ENCODE results near the gene ZSCAN25. TPM values are rescaled to one million over a fixed set of nuclear protein-coding genes. Genes with fewer than 3 reads are reported as not detected.

ZSCAN25 gene
- total RNA-seq, 1 donor from 2014 or later = 22.9 TPM

- peaks cover 38% of the 10 kb centered on the region for H3K36me3 Mint-ChIP-seq
- no peak for TF ChIP-seq CTCF (conservative IDR thresholded peaks at IDR 0.05)
- no peak overlapping the region for H3K4me3 Mint-ChIP-seq
- no peaks in the 10 kb centered on the region for H3K9me3 Mint-ChIP-seq
- H3K4me1 Mint-ChIP-seq (ENCODE audit: unreplicated experiment) = no peaks in the 10 kb centered on the region
- H3K27ac Mint-ChIP-seq = no peak overlapping the region
- no peaks in the 10 kb centered on the region for H3K27me3 Mint-ChIP-seq
- DNase-seq (ENCODE audit: extremely low spot score, unreplicated experiment) = peak; percentile 61
Observed at GRCh38 chr7:99624484-99624883, 7.7 kb downstream of the ZSCAN25 start.

GRCh38 chr7:99625321-99625720 lies 8.6 kb downstream of the ZSCAN25 start:
- no peak overlapping the region for H3K27ac Mint-ChIP-seq
- peaks cover 38% of the 10 kb centered on the region for H3K36me3 Mint-ChIP-seq
- no peak for TF ChIP-seq CTCF (conservative IDR thresholded peaks at IDR 0.05)
- H3K4me3 Mint-ChIP-seq = no peak overlapping the region
- no peaks in the 10 kb centered on the region for H3K9me3 Mint-ChIP-seq
- H3K4me1 Mint-ChIP-seq (ENCODE audit: unreplicated experiment) = no peaks in the 10 kb centered on the region
- no peaks in the 10 kb centered on the region for H3K27me3 Mint-ChIP-seq
- DNase-seq (ENCODE audit: extremely low spot score, unreplicated experiment) = no peak

- peak; percentile 27 for DNase-seq (ENCODE audit: extremely low spot score, unreplicated experiment)
- no peaks in the 10 kb centered on the region for H3K4me1 Mint-ChIP-seq (ENCODE audit: unreplicated experiment)
- no peak for TF ChIP-seq CTCF (conservative IDR thresholded peaks at IDR 0.05)
- H3K27ac Mint-ChIP-seq = no peak overlapping the region
- no peaks in the 10 kb centered on the region for H3K27me3 Mint-ChIP-seq
- no peaks in the 10 kb centered on the region for H3K9me3 Mint-ChIP-seq
- peaks cover 37% of the 10 kb centered on the region for H3K36me3 Mint-ChIP-seq
- H3K4me3 Mint-ChIP-seq = no peak overlapping the region
Observed at GRCh38 chr7:99625961-99626360, 9.2 kb downstream of the ZSCAN25 start.

GRCh38 chr7:99626661-99627060 lies 9.9 kb downstream of the ZSCAN25 start:
- Mint-ChIP-seq H3K36me3 (peaks cover 37% of the 10 kb centered on the region), H3K4me1 (ENCODE audit: unreplicated experiment) (peaks cover 4% of the 10 kb centered on the region), H3K4me3 (no peak overlapping the region), H3K27me3 (no peaks in the 10 kb centered on the region), H3K27ac (no peak overlapping the region), H3K9me3 (no peaks in the 10 kb centered on the region)
- no peak for DNase-seq (ENCODE audit: extremely low spot score, unreplicated experiment)
- TF ChIP-seq CTCF (conservative IDR thresholded peaks at IDR 0.05) = no peak

- no peak for DNase-seq (ENCODE audit: extremely low spot score, unreplicated experiment)
- no peak for TF ChIP-seq CTCF (conservative IDR thresholded peaks at IDR 0.05)
- Mint-ChIP-seq H3K27ac (no peak overlapping the region), H3K4me1 (ENCODE audit: unreplicated experiment) (peaks cover 6% of the 10 kb centered on the region), H3K27me3 (no peaks in the 10 kb centered on the region), H3K36me3 (peaks cover 39% of the 10 kb centered on the region), H3K4me3 (no peak overlapping the region), H3K9me3 (no peaks in the 10 kb centered on the region)
Observed at GRCh38 chr7:99627513-99627912, 10.8 kb downstream of the ZSCAN25 start.
